GM21360 (cell line): ENCODE measurements around the gene SLC39A8.
"Not testable (repeated sequence)": the region's sequence is repeated elsewhere in the genome, so short reads cannot be mapped to it uniquely, and the experiment has no call there.

Experiments
- ATAC-seq: cut with Tn5 transposase; IDR thresholded peaks from one replicate; pipeline ENCODE4 v1.9.1; 2021; ENCODE audit warnings: mild to moderate bottlenecking, moderate library complexity; ENCODE audit not compliant: unreplicated experiment

The SLC39A8 gene

DNA sequence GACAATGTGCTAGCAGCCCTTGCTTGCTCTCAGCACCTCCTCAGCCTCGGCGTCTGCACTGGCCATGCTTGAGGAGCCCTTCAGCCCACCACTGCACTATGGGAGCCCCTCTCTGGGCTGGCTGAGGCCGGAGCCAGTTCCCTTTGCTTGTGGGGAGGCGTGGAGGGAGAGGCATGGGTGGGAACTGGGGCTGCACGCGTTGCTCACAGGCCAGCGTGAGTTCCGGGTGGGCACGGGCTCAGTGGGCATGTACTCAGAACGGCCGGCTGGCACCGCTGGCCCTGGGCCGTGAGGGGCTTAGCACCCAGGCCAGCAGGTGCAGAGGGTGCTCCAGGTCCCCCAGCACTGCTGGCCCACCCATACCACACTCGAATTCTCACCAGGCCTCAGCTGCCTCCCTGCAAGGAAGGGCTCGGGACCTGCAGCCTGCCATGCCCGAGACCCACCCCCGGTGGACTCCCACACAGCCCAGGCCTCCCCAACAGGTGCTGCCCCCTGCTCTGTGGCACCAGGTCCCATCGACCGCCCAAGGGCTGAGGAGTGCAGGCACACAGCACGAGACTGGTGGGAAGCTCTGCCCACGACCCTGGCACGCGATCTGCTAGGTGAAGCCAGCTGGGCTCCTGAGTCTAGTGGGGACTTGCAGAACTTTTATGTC lies 100.3 kb downstream of the SLC39A8 start:
- no peak for ATAC-seq

GRCh38 chr4:102243296-102243695 lies 102.0 kb downstream of the SLC39A8 start:
- ATAC-seq, result not testable (repeated sequence)

DNA sequence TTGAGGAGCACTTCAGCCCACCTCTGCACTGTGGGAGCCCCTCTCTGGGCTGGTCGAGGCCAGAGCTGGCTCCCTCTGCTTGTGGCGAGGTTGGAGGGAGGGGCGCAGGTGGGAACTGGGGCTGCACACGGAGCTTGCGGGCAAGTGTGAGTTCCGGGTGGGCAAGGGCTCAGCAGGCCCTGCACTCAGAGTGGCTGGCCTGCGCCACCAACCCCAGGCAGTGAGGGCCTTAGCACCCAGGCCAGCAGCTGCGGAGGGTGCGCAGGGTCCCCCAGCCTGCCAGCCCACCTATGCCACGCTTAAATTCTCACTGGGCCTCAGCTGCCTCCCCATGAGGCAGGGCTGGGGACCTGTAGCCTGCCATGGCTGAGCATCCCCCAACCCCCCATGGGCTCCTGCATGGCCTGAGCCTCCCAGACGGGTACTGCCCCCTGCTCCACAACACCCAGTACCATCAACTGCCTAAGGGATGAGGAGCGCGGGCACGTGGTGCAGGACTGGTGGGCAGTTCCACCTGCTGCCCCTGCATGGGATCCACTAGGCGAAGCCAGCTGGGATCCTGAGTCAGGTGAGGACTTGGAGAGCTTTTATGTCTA lies 110.9 kb downstream of the SLC39A8 start:
- ATAC-seq, result no peak

DNA sequence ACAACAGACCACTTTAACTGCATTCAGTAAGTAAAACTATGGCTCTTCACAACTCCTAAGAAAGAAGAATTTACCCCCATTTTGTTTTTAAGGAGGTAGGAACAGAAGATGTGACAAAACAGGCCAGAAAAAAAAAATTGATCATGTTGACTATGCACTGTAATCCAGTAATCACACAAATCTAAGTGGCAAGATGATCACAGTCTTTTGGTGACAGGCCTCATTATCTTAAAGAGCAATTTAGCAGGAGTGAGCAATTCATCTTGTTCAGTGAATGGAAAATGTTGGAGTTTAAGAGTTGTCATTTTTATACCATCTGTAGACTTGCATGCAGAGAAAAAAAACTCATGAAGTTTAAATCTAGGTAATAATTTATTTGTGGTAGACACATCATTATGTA lies 115.1 kb downstream of the SLC39A8 start:
- no peak for ATAC-seq

GRCh38 chr4:102227388-102227787 lies 117.9 kb downstream of the SLC39A8 start:
- no peak for ATAC-seq

DNA sequence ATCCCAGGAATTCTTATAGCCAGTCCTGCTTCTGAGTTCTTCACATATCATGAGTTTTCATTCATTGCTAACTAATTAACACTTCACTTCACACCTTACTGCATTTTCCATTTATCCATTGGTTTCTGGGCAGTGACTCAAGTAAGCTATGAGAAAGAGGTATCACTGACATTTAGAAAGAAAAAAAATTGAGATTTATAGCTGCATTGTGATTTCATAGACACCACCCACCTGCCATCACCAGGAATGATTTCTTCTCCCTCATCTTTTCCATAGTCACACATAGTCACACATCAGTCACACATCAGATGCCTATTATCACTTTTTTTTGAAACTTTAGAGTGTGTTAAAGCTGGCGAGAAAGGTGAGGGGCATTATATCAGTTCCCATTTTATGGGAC lies 121.8 kb downstream of the SLC39A8 start:
- ATAC-seq, result no peak

GRCh38 chr4:102222838-102223409 lies 122.4 kb downstream of the SLC39A8 start:
- no peak for ATAC-seq

- ATAC-seq, result no peak
Measured at GRCh38 chr4:102219129-102219528, 126.2 kb downstream of the SLC39A8 start.

GRCh38 chr4:102218656-102219055 lies 126.6 kb downstream of the SLC39A8 start:
- no peak for ATAC-seq

- ATAC-seq, result no peak
Measured at GRCh38 chr4:102217775-102218355, 127.4 kb downstream of the SLC39A8 start.

DNA sequence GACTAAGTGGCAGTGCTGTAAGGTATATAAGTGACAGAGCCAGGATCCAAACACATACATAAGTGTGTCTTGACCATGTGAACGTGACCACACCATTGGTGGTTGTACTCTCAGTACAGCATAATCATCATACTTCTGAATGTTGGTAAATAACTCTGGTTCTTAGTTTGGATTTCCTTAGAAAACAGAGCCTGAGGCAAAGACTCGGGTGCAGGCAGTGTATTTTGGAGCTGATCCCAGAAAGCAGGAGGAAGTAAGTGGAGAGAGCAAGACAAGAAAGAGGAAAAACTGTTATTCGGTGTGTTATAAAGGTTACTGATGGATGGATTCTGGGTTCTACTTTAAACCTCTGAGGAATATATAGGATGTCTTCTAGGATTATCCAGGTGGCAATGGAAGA lies 127.9 kb downstream of the SLC39A8 start:
- no peak for ATAC-seq

DNA sequence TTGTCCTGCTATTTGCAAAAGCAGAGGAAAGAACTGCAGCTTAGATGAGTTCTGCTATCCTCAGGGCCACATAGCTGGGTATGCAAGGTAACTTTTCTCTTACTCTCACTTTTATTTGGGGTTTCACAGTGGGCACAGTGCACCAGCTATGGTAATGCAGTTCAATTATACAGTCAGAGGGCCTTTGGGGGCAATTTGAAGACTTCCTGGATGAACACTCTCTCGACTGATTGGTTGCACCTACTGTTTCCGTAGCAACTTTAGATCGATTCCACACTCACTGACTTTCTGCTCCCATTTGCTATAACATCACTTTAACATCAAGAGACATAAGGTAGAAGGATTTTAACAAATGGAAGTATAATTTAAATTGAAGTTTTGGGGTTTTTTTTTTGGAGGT lies 128.6 kb downstream of the SLC39A8 start:
- ATAC-seq, result no peak

- no peak for ATAC-seq
Measured at GRCh38 chr4:102213031-102213430, 132.3 kb downstream of the SLC39A8 start.
